ENCODE data around the gene ZNF214.
"Not testable (repeated sequence)": the region's sequence is repeated elsewhere in the genome, so short reads cannot be mapped to it uniquely, and the experiment has no call there.

The ZNF214 gene

GRCh38 chr11:6988506-6988905, 31.6 kb downstream of the ZNF214 start:
- no peak for DNase-seq (ENCODE audit: low read depth in 3 of 3)

GRCh38 chr11:6986487-6986886, 33.7 kb downstream of the ZNF214 start:
- DNase-seq (ENCODE audit: low read depth in 3 of 3): no peak

- no peak for DNase-seq (ENCODE audit: low read depth in 3 of 3)
Measured at GRCh38 chr11:6979365-6979764, 40.8 kb downstream of the ZNF214 start.

GRCh38 chr11:6969854-6970253, 50.3 kb downstream of the ZNF214 start:
- not testable (repeated sequence) for DNase-seq (ENCODE audit: low read depth in 3 of 3)

GRCh38 chr11:6968816-6969215, 51.3 kb downstream of the ZNF214 start:
- DNase-seq (ENCODE audit: low read depth in 3 of 3): no peak

GRCh38 chr11:6962673-6963072, 57.5 kb downstream of the ZNF214 start:
- DNase-seq (ENCODE audit: low read depth in 3 of 3): no peak

- no peak for DNase-seq (ENCODE audit: low read depth in 3 of 3)
Measured at GRCh38 chr11:6962141-6962540, 58.0 kb downstream of the ZNF214 start.

- DNase-seq (ENCODE audit: low read depth in 3 of 3): not testable (repeated sequence)
Measured at GRCh38 chr11:6954248-6954647, 65.9 kb downstream of the ZNF214 start.

All from stimulated activated CD4-positive, alpha-beta T cell treated with anti-CD3 and anti-CD28 coated beads, TNF-alpha, amount 100 ng/mL, for 24 hours (primary cell).